ENCODE data around the gene ANKRD33B. TPM values are rescaled to one million over a fixed set of nuclear protein-coding genes. Genes with fewer than 3 reads are reported as not detected.

ANKRD33B gene
- total RNA-seq, 1 donor from 2014 or later, result 0.83 TPM

- peaks cover 9% of the 10 kb centered on the region for H3K4me1 Mint-ChIP-seq (ENCODE audit: unreplicated experiment)
These were observed 58.9 kb downstream of the ANKRD33B start for GRCh38 chr5:10622810-10623209.

GRCh38 chr5:10623305-10623910, 59.5 kb downstream of the ANKRD33B start:
- Mint-ChIP-seq H3K36me3 (ENCODE audit: unreplicated experiment) (peaks cover 9% of the 10 kb centered on the region), H3K27ac (ENCODE audit: unreplicated experiment) (no peak overlapping the region), H3K9me3 (ENCODE audit: unreplicated experiment) (peaks cover 19% of the 10 kb centered on the region), H3K4me1 (ENCODE audit: unreplicated experiment) (peaks cover 9% of the 10 kb centered on the region), H3K4me3 (ENCODE audit: unreplicated experiment) (no peak overlapping the region), H3K27me3 (ENCODE audit: unreplicated experiment) (no peaks in the 10 kb centered on the region)
- TF ChIP-seq CTCF (IDR thresholded peaks at IDR 0.05), result no peak
- DNase-seq (ENCODE audit: extremely low spot score, unreplicated experiment), result no peak

More at GRCh38 chr5:10622810-10623209, 58.9 kb downstream of the ANKRD33B start:
- peaks cover 9% of the 10 kb centered on the region for H3K36me3 Mint-ChIP-seq (ENCODE audit: unreplicated experiment)
- TF ChIP-seq CTCF (IDR thresholded peaks at IDR 0.05), result no peak
- H3K4me3 Mint-ChIP-seq (ENCODE audit: unreplicated experiment), result no peak overlapping the region
- H3K27me3 Mint-ChIP-seq (ENCODE audit: unreplicated experiment), result no peaks in the 10 kb centered on the region
- peaks cover 19% of the 10 kb centered on the region for H3K9me3 Mint-ChIP-seq (ENCODE audit: unreplicated experiment)
- no peak overlapping the region for H3K27ac Mint-ChIP-seq (ENCODE audit: unreplicated experiment)
- no peak for DNase-seq (ENCODE audit: extremely low spot score, unreplicated experiment)

GRCh38 chr5:10624206-10624605, 60.3 kb downstream of the ANKRD33B start:
- no peak for DNase-seq (ENCODE audit: extremely low spot score, unreplicated experiment)
- no peak for TF ChIP-seq CTCF (IDR thresholded peaks at IDR 0.05)
- H3K27me3 Mint-ChIP-seq (ENCODE audit: unreplicated experiment), result peaks cover under 1% of the 10 kb centered on the region
- H3K27ac Mint-ChIP-seq (ENCODE audit: unreplicated experiment), result no peak overlapping the region
- H3K36me3 Mint-ChIP-seq (ENCODE audit: unreplicated experiment), result peaks cover 9% of the 10 kb centered on the region
- no peak overlapping the region for H3K4me3 Mint-ChIP-seq (ENCODE audit: unreplicated experiment)
- H3K9me3 Mint-ChIP-seq (ENCODE audit: unreplicated experiment), result peaks cover 19% of the 10 kb centered on the region
- H3K4me1 Mint-ChIP-seq (ENCODE audit: unreplicated experiment), result peaks cover 9% of the 10 kb centered on the region

- H3K4me3 Mint-ChIP-seq (ENCODE audit: unreplicated experiment), result no peak overlapping the region
- H3K4me1 Mint-ChIP-seq (ENCODE audit: unreplicated experiment), result peaks cover 9% of the 10 kb centered on the region
- peaks cover 5% of the 10 kb centered on the region for H3K27me3 Mint-ChIP-seq (ENCODE audit: unreplicated experiment)
- H3K36me3 Mint-ChIP-seq (ENCODE audit: unreplicated experiment), result peaks cover 9% of the 10 kb centered on the region
- no peak for DNase-seq (ENCODE audit: extremely low spot score, unreplicated experiment)
- TF ChIP-seq CTCF (IDR thresholded peaks at IDR 0.05), result no peak
- no peak overlapping the region for H3K27ac Mint-ChIP-seq (ENCODE audit: unreplicated experiment)
- H3K9me3 Mint-ChIP-seq (ENCODE audit: unreplicated experiment), result peaks cover 19% of the 10 kb centered on the region
These were observed 60.8 kb downstream of the ANKRD33B start for GRCh38 chr5:10624679-10625078.

GRCh38 chr5:10625700-10626472, 62.0 kb downstream of the ANKRD33B start:
- Mint-ChIP-seq H3K4me3 (ENCODE audit: unreplicated experiment) (no peak overlapping the region), H3K27ac (ENCODE audit: unreplicated experiment) (no peak overlapping the region), H3K4me1 (ENCODE audit: unreplicated experiment) (peaks cover 9% of the 10 kb centered on the region), H3K27me3 (ENCODE audit: unreplicated experiment) (peaks cover 8% of the 10 kb centered on the region), H3K9me3 (ENCODE audit: unreplicated experiment) (peaks cover 9% of the 10 kb centered on the region), H3K36me3 (ENCODE audit: unreplicated experiment) (peaks cover 2% of the 10 kb centered on the region)
- DNase-seq (ENCODE audit: extremely low spot score, unreplicated experiment), result no peak
- TF ChIP-seq CTCF (IDR thresholded peaks at IDR 0.05), result no peak

All from osteocyte (in vitro differentiated cells).